GM18517 (cell line): ENCODE results near the gene WNT3.

Source experiments
- ATAC-seq: cut with Tn5 transposase; IDR thresholded peaks from one replicate; pipeline ENCODE4 v1.9.1; 2021; ENCODE audit warnings: mild to moderate bottlenecking, moderate library complexity; ENCODE audit not compliant: unreplicated experiment

WNT3 gene

GRCh38 chr17:46789610-46790009, 28.9 kb downstream of the WNT3 start:
- ATAC-seq: no peak

- no peak for ATAC-seq
Observed at GRCh38 chr17:46788796-46789195, 29.7 kb downstream of the WNT3 start.

GRCh38 chr17:46788300-46788699, 30.2 kb downstream of the WNT3 start:
- no peak for ATAC-seq

- no peak for ATAC-seq
Observed at GRCh38 chr17:46787478-46787877, 31.0 kb downstream of the WNT3 start.

- no peak for ATAC-seq
Observed at GRCh38 chr17:46785696-46786095, 32.8 kb downstream of the WNT3 start.

- no peak for ATAC-seq
Observed at GRCh38 chr17:46783031-46783593, 35.4 kb downstream of the WNT3 start.

GRCh38 chr17:46782250-46782953, 36.1 kb downstream of the WNT3 start:
- ATAC-seq: no peak

GRCh38 chr17:46780003-46780373, 38.5 kb downstream of the WNT3 start:
- ATAC-seq: no peak

- no peak for ATAC-seq
Observed at GRCh38 chr17:46777943-46778915, 40.3 kb downstream of the WNT3 start.

GRCh38 chr17:46776298-46777005, 42.0 kb downstream of the WNT3 start:
- no peak for ATAC-seq

GRCh38 chr17:46774108-46774737, 44.3 kb downstream of the WNT3 start:
- ATAC-seq: no peak

- ATAC-seq: no peak
Observed at GRCh38 chr17:46773676-46774075, 44.8 kb downstream of the WNT3 start.

- ATAC-seq: no peak
Observed at GRCh38 chr17:46773221-46773605, 45.3 kb downstream of the WNT3 start.

- no peak for ATAC-seq
Observed at GRCh38 chr17:46772475-46773220, 45.8 kb downstream of the WNT3 start.

- ATAC-seq: no peak
Observed at GRCh38 chr17:46771561-46772474, 46.7 kb downstream of the WNT3 start.

GRCh38 chr17:46770818-46771560, 47.5 kb downstream of the WNT3 start:
- no peak for ATAC-seq

- ATAC-seq: no peak
Observed at GRCh38 chr17:46770439-46770817, 48.1 kb downstream of the WNT3 start.
